HT-29 (cell line): ENCODE results near the gene FNDC10. TPM values are rescaled to one million over a fixed set of nuclear protein-coding genes. Genes with fewer than 3 reads are reported as not detected.

Source experiments
- DNase-seq: peaks from one replicate; pipeline ENCODE4 v3.0.0-alpha.2; 2015; ENCODE audit warnings: low spot score
- total RNA-seq: library from RNA; depleted of rRNA; stranded (reverse); fragments of >200 nt; shearing (Covaris generic); gene quantifications from 2 replicates; pipeline ENCODE4 v1.2.3, GENCODE V29; 2014

Gene FNDC10
- total RNA-seq, 1 experiment from 2014 or later, result not detected

DNA sequence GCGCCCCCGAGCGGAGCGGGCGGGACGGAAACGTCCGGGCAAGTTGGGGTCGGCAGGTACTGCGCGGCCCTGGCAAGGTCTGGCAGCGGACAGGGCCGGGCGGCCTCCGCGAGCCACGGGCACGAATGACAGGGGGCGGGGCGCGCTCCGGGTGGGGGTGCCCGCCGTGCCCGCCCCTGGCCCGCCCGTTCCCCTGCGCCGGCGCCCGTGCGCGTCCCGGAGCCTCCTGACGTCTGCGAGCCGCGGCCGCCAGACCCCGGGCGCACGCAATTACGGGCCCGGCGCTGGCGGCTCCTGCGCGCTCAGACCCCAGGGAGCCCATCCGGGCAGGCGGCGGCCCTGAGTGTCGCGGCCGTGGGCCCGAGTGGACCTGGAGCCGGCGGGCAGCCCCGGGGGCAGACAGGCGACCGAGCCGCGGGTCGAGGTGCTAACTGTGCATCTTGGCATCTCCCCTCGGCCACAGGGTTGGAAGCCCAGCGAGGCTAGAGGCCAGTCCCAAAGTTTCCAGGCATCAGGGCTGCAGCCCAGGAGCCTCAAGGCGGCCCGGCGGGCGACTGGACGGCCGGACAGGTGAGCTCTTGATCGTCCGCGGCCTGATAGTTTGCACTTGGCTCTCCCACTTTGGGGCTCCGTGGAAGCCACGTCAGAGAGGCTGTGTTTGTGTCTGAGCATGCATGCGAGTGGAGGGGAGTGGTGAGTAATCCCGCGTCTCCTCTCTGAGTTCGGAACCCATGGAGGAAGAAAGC lies 16.3 kb upstream of the FNDC10 start:
- DNase-seq, result peak; percentile 27

DNA sequence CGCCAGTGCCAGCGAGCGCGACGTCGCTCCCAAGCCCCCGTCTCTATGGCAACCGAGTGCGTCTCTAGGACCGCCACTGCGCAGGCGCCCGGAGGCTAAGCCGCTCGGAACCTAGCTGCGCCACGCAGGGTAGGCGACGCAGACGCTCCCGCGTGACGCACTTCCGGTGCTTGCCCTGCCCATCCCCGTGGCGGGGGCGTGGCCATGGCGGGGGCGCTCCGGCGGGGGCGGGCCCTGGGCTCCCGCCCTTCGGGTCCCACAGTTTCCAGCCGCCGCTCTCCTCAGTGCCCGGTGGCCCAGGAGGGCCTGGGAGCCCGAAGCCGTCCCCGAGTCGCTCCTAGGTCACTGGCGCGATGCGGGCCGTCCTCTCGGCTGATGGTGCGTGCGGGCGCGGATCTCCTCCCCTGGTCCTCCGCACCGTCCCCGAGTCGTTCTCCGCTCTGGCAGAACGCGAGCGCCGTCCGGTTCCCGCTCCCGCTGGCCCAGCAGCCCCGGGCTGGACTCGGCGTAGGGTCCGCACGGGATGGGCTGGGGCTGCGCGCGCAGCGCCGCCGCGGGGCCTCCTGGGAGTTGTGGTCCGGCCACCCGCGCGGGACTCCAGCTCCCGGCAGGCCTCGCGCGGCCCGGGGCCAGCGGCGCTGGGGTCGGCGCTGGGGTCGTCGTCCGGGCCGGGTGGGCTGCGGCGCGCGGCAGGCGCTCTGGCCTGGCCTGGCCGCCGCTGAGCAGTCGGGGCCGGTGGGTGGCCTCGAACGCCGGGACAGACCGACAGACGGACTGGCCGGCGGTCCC lies 15.5 kb upstream of the FNDC10 start, which contains the start of gene MIB2:
Gene MIB2, plus strand, starts transcription at position 245 of the 789 bp plus-strand sequence. CDS start 7,953 bp downstream, outside the sequence.
- DNase-seq, result peak; percentile 97

DNA sequence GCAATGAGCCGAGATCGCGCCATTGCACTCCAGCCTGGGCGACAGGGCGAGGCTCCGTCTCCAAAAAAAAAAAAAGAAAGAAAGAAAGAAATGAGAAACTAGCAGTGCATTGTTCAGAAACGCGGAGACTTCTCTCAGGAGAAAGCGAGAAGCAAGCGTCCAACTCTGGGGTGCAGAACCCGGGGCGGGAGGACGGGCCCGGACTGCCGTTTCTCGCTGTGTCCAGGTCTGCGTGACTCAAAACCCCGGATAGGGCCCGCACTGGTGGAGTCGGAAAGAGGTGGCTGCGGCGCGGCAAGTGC lies 15.0 kb upstream of the FNDC10 start:
- DNase-seq, result no peak

DNA sequence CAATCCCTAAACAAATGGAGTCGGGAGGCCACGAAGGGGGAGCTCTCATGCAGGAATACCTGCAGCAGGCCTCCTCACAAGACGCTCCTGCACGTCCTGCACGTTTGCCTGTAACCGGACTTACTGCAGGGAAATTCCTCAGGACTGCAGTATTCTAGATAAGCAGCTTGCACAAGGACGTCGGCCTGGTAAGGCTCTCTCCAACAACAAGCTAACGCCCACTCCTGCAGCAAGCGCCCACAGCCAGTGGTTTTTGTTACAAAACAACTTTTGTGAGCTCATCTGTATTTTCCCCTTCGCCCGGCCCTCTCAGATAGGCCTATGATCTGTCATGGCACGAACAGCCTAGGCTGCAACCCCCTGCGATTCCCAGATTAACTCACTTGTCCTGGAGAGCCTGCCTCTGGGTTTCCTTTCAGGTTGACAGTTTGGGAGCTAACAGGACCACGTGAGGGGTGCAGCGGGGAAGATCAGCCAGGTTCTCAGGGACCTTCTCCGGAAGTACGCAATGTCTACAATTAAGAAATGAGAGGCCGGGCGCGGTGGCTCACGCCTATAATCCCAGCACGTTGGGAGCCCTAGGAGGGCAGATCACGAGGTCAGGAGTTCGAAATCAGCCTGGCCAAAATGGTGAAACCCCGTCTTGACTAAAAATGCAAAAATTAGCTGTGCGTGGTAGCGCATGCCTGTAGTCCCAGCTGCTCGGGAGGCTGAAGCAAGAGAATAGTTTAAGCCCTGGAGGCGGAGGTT lies 14.4 kb upstream of the FNDC10 start:
- peak; percentile 29 for DNase-seq

DNA sequence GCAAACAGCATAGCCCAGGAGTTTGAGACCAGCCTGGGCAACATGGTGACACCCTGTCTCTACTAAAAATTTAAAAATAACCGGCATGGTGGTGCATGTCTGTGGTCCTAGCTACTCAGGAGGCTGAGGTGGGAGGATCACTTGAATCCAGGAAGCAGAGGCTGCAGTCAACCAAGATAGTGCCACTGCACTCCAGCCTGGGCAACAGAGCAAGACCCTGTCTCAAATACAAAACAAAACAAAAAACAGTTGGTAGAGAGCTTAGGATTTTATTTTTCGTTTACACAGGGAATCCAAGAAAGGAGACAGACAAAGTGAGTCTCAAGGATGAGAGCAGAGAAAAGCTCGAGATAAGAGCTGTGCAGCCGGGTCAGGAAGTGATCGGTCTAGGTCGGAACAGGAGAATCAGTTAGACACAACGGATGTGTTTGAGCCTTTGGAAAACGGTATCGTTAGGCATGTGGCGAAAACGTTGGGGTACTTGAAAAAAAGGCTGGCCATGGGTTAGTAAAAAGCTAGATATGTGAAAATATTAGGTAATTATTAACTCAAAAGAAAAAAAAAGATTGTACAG lies 13.7 kb upstream of the FNDC10 start:
- DNase-seq, result no peak

DNA sequence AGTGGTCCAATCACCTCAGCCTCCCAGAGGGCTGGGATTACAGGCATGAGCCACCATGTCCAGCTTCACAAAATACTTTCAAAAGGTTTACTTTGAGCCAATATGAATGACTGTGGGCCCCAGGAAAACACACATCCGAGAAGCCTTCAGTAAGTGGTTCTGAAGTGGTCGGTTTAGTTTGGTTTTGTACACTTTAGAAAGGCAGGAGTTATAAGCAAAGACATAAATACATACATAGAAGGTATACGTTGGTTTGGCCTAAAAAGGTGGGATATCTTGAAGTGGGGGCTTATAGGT lies 12.1 kb upstream of the FNDC10 start:
- DNase-seq, result no peak

- DNase-seq, result no peak
These were observed 10.9 kb upstream of the FNDC10 start for GRCh38 chr1:1610796-1611195.

GRCh38 chr1:1609822-1610485 lies 10.0 kb upstream of the FNDC10 start:
- DNase-seq, result no peak

GRCh38 chr1:1606232-1606631 lies 6.3 kb upstream of the FNDC10 start:
- no peak for DNase-seq

DNA sequence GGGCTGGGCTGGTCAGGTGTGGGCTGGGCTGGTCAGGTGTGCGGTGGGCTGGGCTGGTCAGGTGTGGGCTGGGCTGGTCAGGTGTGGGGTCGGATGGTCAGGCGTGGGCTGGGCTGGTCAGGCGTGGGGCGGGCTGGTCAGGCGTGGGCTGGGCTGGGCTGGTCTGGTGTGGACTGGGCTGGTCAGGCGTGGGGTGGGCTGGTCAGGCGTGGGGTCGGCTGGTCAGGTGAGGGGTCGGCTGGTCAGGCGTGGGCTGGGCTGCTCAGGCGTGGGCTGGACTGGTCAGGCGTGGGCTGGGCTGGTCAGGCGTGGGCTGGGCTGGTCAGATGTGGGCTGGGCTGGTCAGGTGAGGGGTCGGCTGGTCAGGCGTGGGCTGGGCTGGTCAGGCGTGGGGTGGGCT lies 5.8 kb upstream of the FNDC10 start:
- no peak for DNase-seq

DNA sequence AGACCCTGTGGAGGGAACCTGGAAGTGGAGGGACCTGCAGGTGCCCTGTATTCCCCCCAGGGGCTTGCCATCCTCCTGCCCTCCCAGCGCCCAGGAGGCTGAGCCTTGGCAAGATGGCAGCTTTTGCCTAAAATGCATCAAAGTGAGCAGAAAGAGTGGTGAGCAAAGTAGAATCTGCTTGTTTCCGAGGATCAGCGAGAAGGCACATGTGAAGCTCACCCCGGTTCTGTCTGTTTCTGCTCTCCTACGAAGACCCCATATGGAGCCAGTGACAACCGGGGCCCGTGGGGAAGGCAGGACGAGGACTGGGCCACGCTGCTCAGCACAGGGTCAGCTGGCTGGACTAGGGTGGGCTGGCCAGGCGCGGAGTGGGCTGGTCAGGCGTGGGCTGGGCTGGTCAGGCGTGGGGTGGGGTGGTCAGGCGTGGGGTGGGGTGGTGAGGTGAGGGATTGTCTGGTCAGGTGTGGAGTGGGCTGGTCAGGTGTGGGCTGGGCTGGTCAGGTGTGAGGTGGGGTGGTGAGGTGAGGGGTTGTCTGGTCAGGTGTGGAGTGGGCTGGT lies 5.2 kb upstream of the FNDC10 start:
- DNase-seq, result no peak

GRCh38 chr1:1604374-1605033 lies 4.6 kb upstream of the FNDC10 start:
- no peak for DNase-seq

- DNase-seq, result no peak
These were observed 3.9 kb upstream of the FNDC10 start for GRCh38 chr1:1603671-1604373.

GRCh38 chr1:1602968-1603506 lies 3.1 kb upstream of the FNDC10 start:
- DNase-seq, result no peak

- DNase-seq, result no peak
These were observed 2.5 kb upstream of the FNDC10 start for GRCh38 chr1:1602304-1602967.

DNA sequence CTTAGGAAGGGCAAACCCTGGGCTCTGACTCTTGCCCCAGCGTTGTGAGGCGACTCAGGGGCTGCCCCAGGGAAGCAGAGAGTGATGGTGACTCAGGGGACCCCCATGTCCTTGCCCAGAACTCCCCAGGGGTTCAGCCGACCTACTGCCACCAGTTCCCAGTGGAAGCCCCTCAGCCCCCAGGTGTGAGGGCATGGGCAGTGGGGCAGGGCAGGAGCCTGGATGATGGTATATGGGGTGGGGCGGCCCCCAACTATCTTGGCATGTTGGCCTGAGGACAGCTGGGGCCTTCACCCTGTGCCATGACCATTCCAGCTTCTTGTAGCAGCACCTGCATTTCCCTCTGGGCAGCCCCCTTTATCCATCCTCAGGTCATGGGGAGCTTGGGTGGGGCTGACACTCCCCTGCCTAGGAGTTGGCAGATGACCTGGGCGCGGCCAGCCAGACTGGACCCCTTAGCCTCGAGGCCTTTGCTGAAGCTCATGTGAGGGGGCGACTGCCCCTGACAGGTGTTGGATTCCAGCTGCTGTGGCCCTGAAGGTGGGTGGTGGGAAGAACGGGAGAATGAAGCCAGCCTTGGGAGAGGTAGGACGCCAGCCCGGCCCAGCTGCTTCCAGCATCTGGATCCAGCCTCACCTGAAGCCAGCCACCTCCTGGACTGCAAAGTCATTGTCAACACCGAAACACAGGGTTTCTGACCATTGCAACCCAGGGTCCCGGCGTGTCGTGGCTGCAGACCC lies 1.8 kb upstream of the FNDC10 start:
- no peak for DNase-seq

GRCh38 chr1:1600861-1601563 lies 1.1 kb upstream of the FNDC10 start:
- no peak for DNase-seq
